GM12873 (cell line): ENCODE measurements around the gene SFMBT1.

Source experiments
- CTCF ChIP-seq: IDR thresholded peaks from 2 replicates; pipeline ENCODE4 v1.5.1; 2012; ENCODE audit warnings: low read depth, mild to moderate bottlenecking, moderate library complexity, low read length, control low read depth; ENCODE audit not compliant: insufficient read depth; ENCODE audit errors: missing control alignments

Gene SFMBT1

GRCh38 chr3:53042651-53043050 is 3.2 kb downstream of the SFMBT1 start:
- TF ChIP-seq CTCF: no peak

- TF ChIP-seq CTCF: no peak
These were observed 5.5 kb downstream of the SFMBT1 start for GRCh38 chr3:53040351-53040820.

GRCh38 chr3:53039376-53039752 is 6.5 kb downstream of the SFMBT1 start:
- no peak for TF ChIP-seq CTCF

GRCh38 chr3:53038679-53039375 is 7.0 kb downstream of the SFMBT1 start:
- no peak for TF ChIP-seq CTCF

- TF ChIP-seq CTCF: no peak
These were observed 9.9 kb downstream of the SFMBT1 start for GRCh38 chr3:53035825-53036619.

GRCh38 chr3:53032609-53033008 is 13.3 kb downstream of the SFMBT1 start:
- TF ChIP-seq CTCF: no peak

GRCh38 chr3:53030619-53031449 is 15.0 kb downstream of the SFMBT1 start:
- no peak for TF ChIP-seq CTCF
